Measurements from ENCODE around the gene IKZF2. TPM values are rescaled to one million over a fixed set of nuclear protein-coding genes. Genes with fewer than 3 reads are reported as not detected.

The IKZF2 gene
- total and polyA plus RNA-seq, 7 experiments from 2014 or later: 0.26 to 23.4 (median 6.1) TPM

DNA sequence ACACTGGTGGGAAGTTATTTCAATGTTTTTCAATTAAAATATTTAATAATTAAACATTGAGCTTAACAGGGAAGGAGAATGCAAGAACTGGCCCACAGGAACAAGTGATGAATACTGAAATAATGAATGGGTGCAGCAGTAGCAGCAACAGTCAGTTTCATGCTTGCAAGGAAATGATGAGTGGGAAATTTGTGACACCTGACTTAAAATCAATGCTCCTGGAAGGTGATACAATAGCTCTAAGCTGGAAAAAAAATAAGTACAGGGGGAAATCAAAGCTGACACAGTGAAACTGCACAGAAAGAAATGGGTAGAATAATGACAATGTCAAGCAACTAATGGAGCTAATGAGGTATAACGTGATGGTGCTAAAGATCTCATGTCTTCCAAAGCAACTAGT, 184.5 kb downstream of the IKZF2 start:
- H3K27ac Mint-ChIP-seq: no peak overlapping the region
- CTCF ChIA-PET: no interaction called here
- H3K27me3 Mint-ChIP-seq: no peaks in the 10 kb centered on the region

DNA sequence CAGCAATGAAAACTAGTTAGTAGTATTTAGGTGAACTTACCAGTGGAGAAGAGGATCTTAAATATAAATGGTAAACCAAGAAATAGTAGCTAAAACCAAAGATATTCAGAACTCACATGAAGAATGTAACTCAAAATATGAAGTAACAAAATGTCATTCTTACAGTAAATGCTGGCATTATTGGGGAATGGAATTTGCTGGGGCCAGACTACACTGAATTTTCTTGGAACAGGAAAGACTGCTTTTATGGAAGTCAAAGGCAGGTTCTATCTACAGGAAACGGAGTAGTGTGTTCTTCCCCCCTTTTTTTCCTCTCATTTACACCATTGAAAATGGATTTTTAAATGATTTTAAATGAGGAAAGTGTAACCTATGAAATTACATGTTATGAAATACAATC, 188.7 kb downstream of the IKZF2 start:
- Histone ChIP-seq H3K4me1 (ENCODE audit: control insufficient read depth in 2 of 2, insufficient read depth in 2 of 2, low read length in 2 of 2) (peaks cover 1 to 5% of the 10 kb centered on the region in 2 donors), H3K36me3 (ENCODE audit: control insufficient read depth in 2 of 3, insufficient read depth in 3 of 3, low read length in 3 of 3) (no peaks in the 10 kb centered on the region), H3K27me3 (ENCODE audit: control insufficient read depth in 2 of 2, insufficient read depth in 2 of 2, low read length in 2 of 2) (no peaks in the 10 kb centered on the region), H3K9me3 (ENCODE audit: control insufficient read depth in 2 of 3, low read length in 3 of 3) (no peaks in the 10 kb centered on the region), H3K4me3 (ENCODE audit: low read length) (no peak overlapping the region), H3K27ac (ENCODE audit: low read depth, low read length) (no peak overlapping the region)
- ChIA-PET POLR2A (no interaction called here), CTCF (no interaction called here)
- Mint-ChIP-seq H3K9me3 (peaks cover 0 to 4% (median 0%) of the 10 kb centered on the region in 11 donors), H3K4me3 (no peak overlapping the region), H3K4me1 (peaks cover 2 to 37% (median 13%) of the 10 kb centered on the region in 7 donors), H3K36me3 (peaks cover 0 to 2% (median 0%) of the 10 kb centered on the region in 5 donors), H3K27me3 (no peaks in the 10 kb centered on the region), H3K27ac (no peak overlapping the region)
- no peak for ATAC-seq
- intact Hi-C loops (cut with micrococcal nuclease): no loop called here
- no peak for DNase-seq

More for the DNA sequence above, 184.5 kb downstream of the IKZF2 start:
- no peaks in the 10 kb centered on the region for H3K36me3 Mint-ChIP-seq
- peaks cover 0 to 4% (median 0%) of the 10 kb centered on the region in 11 donors for H3K9me3 Mint-ChIP-seq
- Histone ChIP-seq H3K4me3 (ENCODE audit: low read length) (no peak overlapping the region), H3K4me1 (ENCODE audit: control insufficient read depth in 2 of 2, insufficient read depth in 2 of 2, low read length in 2 of 2) (no peaks in the 10 kb centered on the region), H3K27ac (ENCODE audit: low read depth, low read length) (no peak overlapping the region), H3K27me3 (ENCODE audit: control insufficient read depth in 2 of 2, insufficient read depth in 2 of 2, low read length in 2 of 2) (no peaks in the 10 kb centered on the region), H3K9me3 (ENCODE audit: control insufficient read depth in 2 of 3, low read length in 3 of 3) (no peaks in the 10 kb centered on the region), H3K36me3 (ENCODE audit: control insufficient read depth in 2 of 3, insufficient read depth in 3 of 3, low read length in 3 of 3) (no peaks in the 10 kb centered on the region)
- ATAC-seq: no peak
- H3K4me1 Mint-ChIP-seq: peaks cover 0 to 17% (median 7%) of the 10 kb centered on the region in 7 donors
- POLR2A ChIA-PET: interaction anchor here (1.5 kb wide), 1 partner anchor 10 kb away, joined by 3 read pairs; no protein-coding TSS in a partner anchor
- intact Hi-C loops (cut with micrococcal nuclease): no loop called here
- no peak overlapping the region for H3K4me3 Mint-ChIP-seq
- DNase-seq: no peak

DNA sequence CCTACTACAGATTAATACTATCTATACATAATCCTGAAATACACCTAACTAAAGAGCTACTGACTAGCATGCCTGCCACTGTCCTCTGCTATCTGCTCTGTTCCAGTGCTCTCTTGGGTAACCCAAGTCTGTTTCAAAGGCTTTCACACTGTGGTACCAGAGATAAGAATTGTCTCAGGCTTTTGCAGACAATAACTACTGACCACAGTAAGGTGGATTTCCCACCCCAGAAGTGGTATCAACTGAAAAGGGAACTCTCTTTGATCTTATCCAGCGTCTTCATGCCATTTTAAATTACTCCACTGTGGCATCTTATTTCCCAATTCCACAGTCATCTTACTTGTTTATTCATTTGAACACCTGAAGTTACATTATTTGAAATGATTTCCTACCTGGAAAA, 190.2 kb downstream of the IKZF2 start:
- no peak overlapping the region for H3K4me3 Mint-ChIP-seq
- ATAC-seq: peak; percentile 74
- intact Hi-C loops (cut with micrococcal nuclease): no loop called here
- CTCF ChIA-PET: interaction anchor here (0.6 to 1.0 kb wide), 2 partner anchors 9 to 144 kb away, joined by 3 to 6 read pairs; no protein-coding TSS in a partner anchor
- H3K9me3 ChIP-seq (ENCODE audit: control insufficient read depth in 2 of 3, low read length in 3 of 3): no peaks in the 10 kb centered on the region
- H3K27me3 Mint-ChIP-seq: no peaks in the 10 kb centered on the region
- H3K4me1 ChIP-seq (ENCODE audit: control insufficient read depth in 2 of 2, insufficient read depth in 2 of 2, low read length in 2 of 2): peaks cover 3 to 8% of the 10 kb centered on the region in 2 donors
- peaks cover 0 to 2% (median 0%) of the 10 kb centered on the region in 5 donors for H3K36me3 Mint-ChIP-seq
- POLR2A ChIA-PET: no interaction called here
- H3K4me1 Mint-ChIP-seq: peaks cover 2 to 46% (median 27%) of the 10 kb centered on the region in 7 donors
- peaks cover 0 to 4% (median 0%) of the 10 kb centered on the region in 11 donors for H3K9me3 Mint-ChIP-seq
- no peak overlapping the region for H3K4me3 ChIP-seq (ENCODE audit: low read length)
- no peaks in the 10 kb centered on the region for H3K27me3 ChIP-seq (ENCODE audit: control insufficient read depth in 2 of 2, insufficient read depth in 2 of 2, low read length in 2 of 2)
- H3K27ac Mint-ChIP-seq: no peak overlapping the region
- H3K36me3 ChIP-seq (ENCODE audit: control insufficient read depth in 2 of 3, insufficient read depth in 3 of 3, low read length in 3 of 3): no peaks in the 10 kb centered on the region
- no peak for DNase-seq
- no peak overlapping the region for H3K27ac ChIP-seq (ENCODE audit: low read depth, low read length)

DNA sequence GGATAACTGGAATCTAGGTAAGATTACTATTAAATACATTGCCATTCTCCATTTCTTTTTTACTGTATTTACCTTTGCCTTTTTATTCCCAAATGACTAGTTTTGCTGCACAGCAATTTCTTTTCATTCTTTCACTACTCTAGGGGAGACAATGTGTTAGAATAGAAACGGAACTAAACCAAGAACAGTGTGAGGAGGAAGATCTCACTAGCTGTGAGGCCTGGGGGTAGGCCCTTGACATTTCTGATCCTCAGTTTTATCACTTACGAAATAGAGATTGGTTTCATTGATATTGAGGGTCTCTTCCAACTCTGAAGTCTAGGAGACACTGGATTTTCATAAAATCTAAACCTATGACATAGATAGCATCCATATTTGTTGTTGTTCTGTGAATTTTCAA, 191.1 kb downstream of the IKZF2 start:
- Mint-ChIP-seq H3K4me1 (peaks cover 4 to 48% (median 28%) of the 10 kb centered on the region in 7 donors), H3K4me3 (no peak overlapping the region), H3K27ac (peak overlapping the region in 1 of 9 donors; percentile 13), H3K9me3 (peaks cover 0 to 4% (median 0%) of the 10 kb centered on the region in 11 donors), H3K27me3 (no peaks in the 10 kb centered on the region), H3K36me3 (peaks cover 0 to 2% (median 0%) of the 10 kb centered on the region in 5 donors)
- intact Hi-C loops (cut with micrococcal nuclease): no loop called here
- ATAC-seq (no peak), DNase-seq (no peak)
- ChIA-PET CTCF (interaction anchor here (0.6 kb wide), 1 partner anchor 145 kb away, joined by 6 read pairs; no protein-coding TSS in a partner anchor), POLR2A (interaction anchor here (0.6 kb wide), 1 partner anchor 13 kb away, joined by 4 read pairs; no protein-coding TSS in a partner anchor)
- H3K27ac ChIP-seq (ENCODE audit: low read depth, low read length): no peak overlapping the region
- H3K9me3 ChIP-seq (ENCODE audit: control insufficient read depth in 2 of 3, low read length in 3 of 3): no peaks in the 10 kb centered on the region
- no peaks in the 10 kb centered on the region for H3K27me3 ChIP-seq (ENCODE audit: control insufficient read depth in 2 of 2, insufficient read depth in 2 of 2, low read length in 2 of 2)
- no peak overlapping the region for H3K4me3 ChIP-seq (ENCODE audit: low read length)
- H3K4me1 ChIP-seq (ENCODE audit: control insufficient read depth in 2 of 2, insufficient read depth in 2 of 2, low read length in 2 of 2): peaks cover 3 to 8% of the 10 kb centered on the region in 2 donors
- H3K36me3 ChIP-seq (ENCODE audit: control insufficient read depth in 2 of 3, insufficient read depth in 3 of 3, low read length in 3 of 3): no peaks in the 10 kb centered on the region

DNA sequence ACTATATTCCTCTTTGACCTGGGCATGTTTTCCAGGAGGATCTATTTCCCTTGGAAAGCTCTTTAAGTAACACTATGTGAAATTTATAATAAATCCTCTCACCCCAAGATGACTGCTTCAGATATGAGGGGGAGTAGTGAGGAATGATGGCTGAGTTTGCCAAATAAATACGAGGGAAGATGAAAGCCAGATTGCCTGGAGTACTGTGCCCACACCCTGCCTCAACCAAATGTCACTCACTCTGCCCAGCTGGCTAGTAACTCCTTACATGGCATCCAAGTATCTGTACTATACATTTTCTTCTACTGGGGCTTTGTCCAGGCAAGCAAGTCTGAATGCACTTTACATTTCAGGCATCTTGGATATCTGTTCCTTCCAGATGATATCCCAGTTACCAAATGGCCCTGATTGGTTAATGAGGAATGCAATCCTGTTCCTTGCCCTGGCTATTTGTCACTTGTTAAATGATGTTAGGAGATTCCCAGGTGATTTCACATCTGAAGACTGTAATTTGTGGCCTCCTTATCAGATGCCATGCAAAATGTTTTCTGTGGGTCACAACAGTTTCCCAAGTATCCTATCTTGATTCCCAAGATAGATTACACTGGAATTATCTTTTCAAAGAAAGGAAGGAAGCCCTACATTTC, 191.8 kb downstream of the IKZF2 start:
- Histone ChIP-seq H3K27ac (ENCODE audit: low read depth, low read length) (no peak overlapping the region), H3K4me1 (ENCODE audit: control insufficient read depth in 2 of 2, insufficient read depth in 2 of 2, low read length in 2 of 2) (peaks cover 3 to 8% of the 10 kb centered on the region in 2 donors), H3K36me3 (ENCODE audit: control insufficient read depth in 2 of 3, insufficient read depth in 3 of 3, low read length in 3 of 3) (no peaks in the 10 kb centered on the region), H3K9me3 (ENCODE audit: control insufficient read depth in 2 of 3, low read length in 3 of 3) (no peaks in the 10 kb centered on the region), H3K4me3 (ENCODE audit: low read length) (no peak overlapping the region), H3K27me3 (ENCODE audit: control insufficient read depth in 2 of 2, insufficient read depth in 2 of 2, low read length in 2 of 2) (no peaks in the 10 kb centered on the region)
- POLR2A ChIA-PET: no interaction called here
- Mint-ChIP-seq H3K36me3 (peaks cover 0 to 2% (median 0%) of the 10 kb centered on the region in 5 donors), H3K4me3 (peak overlapping the region in 3 of 10 donors; percentile 4 to 68 (median 11)), H3K27me3 (no peaks in the 10 kb centered on the region), H3K9me3 (peaks cover 0 to 4% (median 0%) of the 10 kb centered on the region in 11 donors), H3K27ac (peak overlapping the region in 3 of 9 donors; percentile 13 to 51 (median 23)), H3K4me1 (peaks cover 4 to 48% (median 28%) of the 10 kb centered on the region in 7 donors)
- intact Hi-C loops (cut with micrococcal nuclease): no loop called here
- DNase-seq (no peak), ATAC-seq (no peak)
- CTCF ChIA-PET: no interaction called here

DNA sequence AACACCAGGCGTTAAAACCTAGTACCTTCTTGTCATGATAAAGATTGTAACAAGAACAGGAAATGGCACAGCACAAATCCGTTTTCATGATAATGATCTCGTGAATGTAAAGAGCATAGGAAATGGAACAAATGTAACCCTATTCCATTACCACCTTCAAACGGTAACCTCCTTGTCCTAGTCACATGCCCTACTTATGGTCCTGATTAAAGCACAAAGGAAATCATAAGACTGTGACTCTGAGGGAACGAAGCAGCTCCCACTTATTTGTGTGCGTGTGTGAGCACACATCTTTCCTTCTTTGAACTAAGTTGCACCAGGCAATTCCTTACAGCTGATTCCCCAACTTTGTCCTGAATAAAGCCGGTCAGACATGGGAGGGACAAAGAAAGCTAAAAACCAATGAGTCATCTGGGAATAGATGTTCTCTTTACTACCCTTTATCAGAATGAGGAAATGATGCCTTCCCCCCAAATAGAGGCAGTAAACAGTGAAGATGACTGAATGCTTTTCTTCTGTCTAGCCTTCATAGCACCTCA, 192.6 kb downstream of the IKZF2 start:
- Mint-ChIP-seq H3K27ac (peak overlapping the region in 6 of 9 donors; percentile 9 to 65 (median 40)), H3K4me3 (peak overlapping the region in 9 of 10 donors; percentile 24 to 81 (median 68)), H3K27me3 (no peaks in the 10 kb centered on the region), H3K4me1 (peaks cover 4 to 48% (median 28%) of the 10 kb centered on the region in 7 donors), H3K36me3 (peaks cover 0 to 2% (median 0%) of the 10 kb centered on the region in 5 donors), H3K9me3 (peaks cover 0 to 4% (median 0%) of the 10 kb centered on the region in 11 donors)
- DNase-seq (peak in 2 of 9 donors; percentile 12 to 15), ATAC-seq (peak; percentile 29)
- Histone ChIP-seq H3K27ac (ENCODE audit: low read depth, low read length) (no peak overlapping the region), H3K4me1 (ENCODE audit: control insufficient read depth in 2 of 2, insufficient read depth in 2 of 2, low read length in 2 of 2) (peaks cover 3 to 8% of the 10 kb centered on the region in 2 donors), H3K4me3 (ENCODE audit: low read length) (no peak overlapping the region), H3K36me3 (ENCODE audit: control insufficient read depth in 2 of 3, insufficient read depth in 3 of 3, low read length in 3 of 3) (no peaks in the 10 kb centered on the region), H3K9me3 (ENCODE audit: control insufficient read depth in 2 of 3, low read length in 3 of 3) (no peaks in the 10 kb centered on the region), H3K27me3 (ENCODE audit: control insufficient read depth in 2 of 2, insufficient read depth in 2 of 2, low read length in 2 of 2) (no peaks in the 10 kb centered on the region)
- CTCF ChIA-PET: no interaction called here
- POLR2A ChIA-PET: no interaction called here
- intact Hi-C loops (cut with micrococcal nuclease): no loop called here
